HepG2 (cell line): ENCODE data around the gene PARP6. TPM values are rescaled to one million over a fixed set of nuclear protein-coding genes. Genes with fewer than 3 reads are reported as not detected.
A peak's percentile ranks its signal among the peaks of the same experiment; 100 is the strongest.

ENCODE experiments used
- ASH2L ChIP-seq: fragments of 300-600, 200-600 bp; sonication (generic); IDR thresholded peaks from 2 replicates; pipeline ENCODE4 v1.7.0; 2017; ENCODE audit warnings: low read depth, mild to moderate bottlenecking, moderate library complexity, mixed read lengths, low read length; ENCODE audit not compliant: insufficient read length
- CBX2 ChIP-seq, 2 experiments: fragments of 200-600 bp in 1 of 2; sonication (generic); formaldehyde crosslinking in 1 of 2; IDR thresholded peaks; 2 replicates each; pipeline versions ENCODE4 v1.7.0 to v1.8.1; 2018 to 2022; ENCODE audit warnings: low read depth in 2 of 2, low read length in 1 of 2, mild to moderate bottlenecking in 1 of 2, missing genetic modification reagents in 1 of 2
- HNF1B ChIP-seq: sonication (generic); formaldehyde crosslinking; IDR thresholded peaks from 2 replicates; pipeline ENCODE4 v1.5.1; 2020; ENCODE audit warnings: mild to moderate bottlenecking, moderate library complexity, missing genetic modification reagents
- MED1 ChIP-seq: sonication (generic); formaldehyde crosslinking; IDR thresholded peaks from 2 replicates; pipeline ENCODE4 v1.4.0; 2020; ENCODE audit warnings: missing genetic modification reagents
- PAWR ChIP-seq: sonication (generic); formaldehyde crosslinking; IDR thresholded peaks from 2 replicates; pipeline ENCODE4 v1.4.0; 2020; ENCODE audit warnings: missing genetic modification reagents, mild to moderate bottlenecking, borderline replicate concordance
- SALL1 ChIP-seq: sonication (generic); formaldehyde crosslinking; IDR thresholded peaks from 2 replicates; pipeline ENCODE4 v1.8.0; 2022; ENCODE audit warnings: mild to moderate bottlenecking, missing genetic modification reagents
- SALL2 ChIP-seq: sonication (generic); formaldehyde crosslinking; IDR thresholded peaks from 2 replicates; pipeline ENCODE4 v1.8.1; 2023; ENCODE audit warnings: mild to moderate bottlenecking, missing genetic modification reagents, inconsistent platforms
- SNAI1 ChIP-seq: sonication (generic); formaldehyde crosslinking; IDR thresholded peaks from 2 replicates; pipeline ENCODE4 v1.5.0; 2020; ENCODE audit warnings: mild to moderate bottlenecking, missing genetic modification reagents, borderline replicate concordance
- TARDBP ChIP-seq: sonication (generic); formaldehyde crosslinking; IDR thresholded peaks from 2 replicates; pipeline ENCODE4 v1.8.0; 2022; ENCODE audit warnings: mild to moderate bottlenecking, missing genetic modification reagents
- TMF1 ChIP-seq: sonication (generic); formaldehyde crosslinking; IDR thresholded peaks from 2 replicates; pipeline ENCODE4 v1.8.1; 2022; ENCODE audit warnings: low read depth, missing genetic modification reagents
- ZGPAT ChIP-seq: IDR thresholded peaks from 2 replicates; pipeline ENCODE4 v1.6.1; 2016; ENCODE audit warnings: mild to moderate bottlenecking
- ZNF232 ChIP-seq: sonication (generic); formaldehyde crosslinking; IDR thresholded peaks from 2 replicates; pipeline ENCODE4 v1.4.0; 2020; ENCODE audit warnings: missing genetic modification reagents, borderline replicate concordance
- ZNF234 ChIP-seq: sonication (generic); formaldehyde crosslinking; conservative IDR thresholded peaks from 2 replicates; pipeline ENCODE4 v1.5.1; 2020; ENCODE audit warnings: mild to moderate bottlenecking, missing genetic modification reagents
- ZNF468 ChIP-seq: sonication (generic); formaldehyde crosslinking; IDR thresholded peaks from 2 replicates; pipeline ENCODE4 v1.8.0; 2022; ENCODE audit warnings: mild to moderate bottlenecking, moderate library complexity, missing genetic modification reagents
- ZNF546 ChIP-seq: sonication (generic); formaldehyde crosslinking; conservative IDR thresholded peaks from 2 replicates; pipeline ENCODE4 v1.8.1; 2023; ENCODE audit warnings: mild to moderate bottlenecking, missing genetic modification reagents
- ZNF552 ChIP-seq: sonication (generic); formaldehyde crosslinking; IDR thresholded peaks from 2 replicates; pipeline ENCODE4 v1.9.0; 2022; ENCODE audit warnings: missing genetic modification reagents, mild to moderate bottlenecking, borderline replicate concordance
- ZNF556 ChIP-seq: sonication (generic); formaldehyde crosslinking; IDR thresholded peaks from 2 replicates; pipeline ENCODE4 v1.4.0; 2020; ENCODE audit warnings: mild to moderate bottlenecking, missing genetic modification reagents, borderline replicate concordance
- polyA plus RNA-seq, 8 experiments: library from polyadenylated mRNA; depleted of rRNA in 3 of 8; stranded (reverse) in 7 of 8; unstranded in 1 of 8; fragments of >200 nt; fragmentation: Illumina TruSeq in 4 of 8; extraction: Trizol in 4 of 8; gene quantifications; 2 replicates each; pipeline versions ENCODE4 v1.2.1 to v1.2.3, GENCODE V29; 2011 to 2016; ENCODE audit warnings: low read depth in 4 of 8, missing spikeins in 1 of 8, mixed read lengths in 1 of 8; ENCODE audit not compliant: insufficient read depth in 1 of 8
- total RNA-seq, 5 experiments: library from RNA; depleted of rRNA; stranded (reverse); fragments of >200 nt; fragmentation: Illumina TruSeq; extraction: Trizol; gene quantifications; 2 replicates each; pipeline ENCODE4 v1.2.3, GENCODE V29; 2016; ENCODE audit warnings: low read depth in 1 of 5
- TF ChIP-seq, protein P1 (sequence below): sonication (generic); formaldehyde crosslinking; IDR thresholded peaks from 2 replicates; pipeline ENCODE4 v1.5.0; 2020; ENCODE audit warnings: mild to moderate bottlenecking, missing genetic modification reagents
- TF ChIP-seq, protein P2 (sequence below): sonication (generic); formaldehyde crosslinking; IDR thresholded peaks from 2 replicates; pipeline ENCODE4 v1.8.1; 2022; ENCODE audit warnings: low read depth, mild to moderate bottlenecking, missing genetic modification reagents

PARP6 gene
- total and polyA plus RNA-seq, 2 of the 13 experiments (the other 11 are each of a cell fraction or from before 2014, with no cell fraction given), result 0.22 to 0.87 TPM

DNA sequence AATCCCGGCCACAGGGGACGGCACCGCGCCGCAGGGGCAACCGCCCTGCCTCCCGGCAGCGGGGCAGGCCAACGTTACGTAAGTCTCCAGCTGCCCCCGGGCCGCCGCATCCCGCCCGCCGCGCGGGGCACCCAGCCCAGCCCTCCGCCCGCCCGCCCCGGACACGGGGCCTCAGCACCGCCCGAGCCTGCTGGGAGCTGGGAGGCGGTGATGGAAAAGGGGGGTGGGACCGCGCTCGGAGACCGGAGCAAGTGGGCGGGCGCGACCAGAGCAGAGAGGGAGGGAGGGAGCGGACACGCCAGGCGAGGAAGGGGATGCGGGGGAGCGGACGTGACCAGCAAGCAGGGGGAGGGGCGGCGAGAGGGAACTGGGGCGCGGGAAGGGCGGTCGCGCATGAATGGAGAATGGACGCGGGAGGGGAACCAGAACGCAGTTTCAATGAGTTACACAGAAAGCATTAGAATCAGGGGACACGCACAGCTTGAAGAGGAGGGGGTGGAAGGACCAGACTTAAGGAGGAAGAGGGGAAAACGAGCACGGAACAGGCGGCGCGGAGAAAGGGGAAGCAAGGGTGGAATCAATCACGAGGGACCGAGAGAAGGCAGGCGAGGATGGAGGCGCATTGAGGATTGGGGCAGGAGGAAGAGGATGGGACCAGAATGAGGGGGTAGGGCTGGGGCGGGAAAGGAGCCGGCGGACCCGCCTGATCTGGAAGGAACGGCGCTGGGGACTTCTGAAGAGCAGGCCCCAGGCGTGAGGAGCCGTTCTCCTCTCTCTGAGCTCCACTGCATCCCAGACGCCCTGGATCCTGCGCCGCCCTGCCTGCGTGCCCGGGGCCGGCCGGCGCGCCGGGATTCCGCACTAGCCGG, 41.9 kb downstream of the PARP6 start (continued):
- no peak; the same call in 1 of the 2 replicates for TF ChIP-seq ZNF468
- TF ChIP-seq MED1, result peak; percentile 70
- TF ChIP-seq TMF1 (CRISPR knock-in tag), result 0 out of 2 replicates have a peak, but pooled peaks have one; percentile 10
- TF ChIP-seq ZGPAT (CRISPR knock-in tag), result no peak
- TF ChIP-seq, protein P1, sequence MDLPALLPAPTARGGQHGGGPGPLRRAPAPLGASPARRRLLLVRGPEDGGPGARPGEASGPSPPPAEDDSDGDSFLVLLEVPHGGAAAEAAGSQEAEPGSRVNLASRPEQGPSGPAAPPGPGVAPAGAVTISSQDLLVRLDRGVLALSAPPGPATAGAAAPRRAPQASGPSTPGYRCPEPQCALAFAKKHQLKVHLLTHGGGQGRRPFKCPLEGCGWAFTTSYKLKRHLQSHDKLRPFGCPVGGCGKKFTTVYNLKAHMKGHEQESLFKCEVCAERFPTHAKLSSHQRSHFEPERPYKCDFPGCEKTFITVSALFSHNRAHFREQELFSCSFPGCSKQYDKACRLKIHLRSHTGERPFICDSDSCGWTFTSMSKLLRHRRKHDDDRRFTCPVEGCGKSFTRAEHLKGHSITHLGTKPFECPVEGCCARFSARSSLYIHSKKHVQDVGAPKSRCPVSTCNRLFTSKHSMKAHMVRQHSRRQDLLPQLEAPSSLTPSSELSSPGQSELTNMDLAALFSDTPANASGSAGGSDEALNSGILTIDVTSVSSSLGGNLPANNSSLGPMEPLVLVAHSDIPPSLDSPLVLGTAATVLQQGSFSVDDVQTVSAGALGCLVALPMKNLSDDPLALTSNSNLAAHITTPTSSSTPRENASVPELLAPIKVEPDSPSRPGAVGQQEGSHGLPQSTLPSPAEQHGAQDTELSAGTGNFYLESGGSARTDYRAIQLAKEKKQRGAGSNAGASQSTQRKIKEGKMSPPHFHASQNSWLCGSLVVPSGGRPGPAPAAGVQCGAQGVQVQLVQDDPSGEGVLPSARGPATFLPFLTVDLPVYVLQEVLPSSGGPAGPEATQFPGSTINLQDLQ (CRISPR knock-in tag), result 0 out of 2 replicates have a peak, but pooled peaks have one; percentile 42
- 0 out of 2 replicates have a peak, but pooled peaks have one; percentile 12 for TF ChIP-seq HNF1B (CRISPR knock-in tag)
- TF ChIP-seq ZNF556, result peak; percentile 44; the same call in 1 of the 2 replicates
- no peak for TF ChIP-seq ZNF546 (CRISPR knock-in tag)
- peak; percentile 72 for TF ChIP-seq SALL1 (CRISPR knock-in tag)
- TF ChIP-seq, protein P2, sequence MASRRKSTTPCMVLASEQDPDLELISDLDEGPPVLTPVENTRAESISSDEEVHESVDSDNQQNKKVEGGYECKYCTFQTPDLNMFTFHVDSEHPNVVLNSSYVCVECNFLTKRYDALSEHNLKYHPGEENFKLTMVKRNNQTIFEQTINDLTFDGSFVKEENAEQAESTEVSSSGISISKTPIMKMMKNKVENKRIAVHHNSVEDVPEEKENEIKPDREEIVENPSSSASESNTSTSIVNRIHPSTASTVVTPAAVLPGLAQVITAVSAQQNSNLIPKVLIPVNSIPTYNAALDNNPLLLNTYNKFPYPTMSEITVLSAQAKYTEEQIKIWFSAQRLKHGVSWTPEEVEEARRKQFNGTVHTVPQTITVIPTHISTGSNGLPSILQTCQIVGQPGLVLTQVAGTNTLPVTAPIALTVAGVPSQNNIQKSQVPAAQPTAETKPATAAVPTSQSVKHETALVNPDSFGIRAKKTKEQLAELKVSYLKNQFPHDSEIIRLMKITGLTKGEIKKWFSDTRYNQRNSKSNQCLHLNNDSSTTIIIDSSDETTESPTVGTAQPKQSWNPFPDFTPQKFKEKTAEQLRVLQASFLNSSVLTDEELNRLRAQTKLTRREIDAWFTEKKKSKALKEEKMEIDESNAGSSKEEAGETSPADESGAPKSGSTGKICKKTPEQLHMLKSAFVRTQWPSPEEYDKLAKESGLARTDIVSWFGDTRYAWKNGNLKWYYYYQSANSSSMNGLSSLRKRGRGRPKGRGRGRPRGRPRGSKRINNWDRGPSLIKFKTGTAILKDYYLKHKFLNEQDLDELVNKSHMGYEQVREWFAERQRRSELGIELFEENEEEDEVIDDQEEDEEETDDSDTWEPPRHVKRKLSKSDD (CRISPR knock-in tag), result no peak
- TF ChIP-seq ASH2L, result no peak
- TF ChIP-seq ZNF232 (CRISPR knock-in tag), result no peak
- no peak for TF ChIP-seq ZNF234
- no peak for TF ChIP-seq CBX2 (IDR thresholded peaks at IDR 0.05; ENCODE audit: low read depth, low read length)
- TF ChIP-seq CBX2 (CRISPR knock-in tag; IDR thresholded peaks at IDR 0.05; ENCODE audit: low read depth), result no peak
- TF ChIP-seq TARDBP (CRISPR knock-in tag), result peak; percentile 45; the same call in 1 of the 2 replicates
- no peak for TF ChIP-seq ZNF552
- TF ChIP-seq SALL2 (CRISPR knock-in tag), result peak; percentile 59; the same call in 1 of the 2 replicates
- TF ChIP-seq SNAI1 (CRISPR knock-in tag), result peak; percentile 90; the same call in 1 of the 2 replicates
- no peak for TF ChIP-seq PAWR (CRISPR knock-in tag)
